HepG2 (cell line): ENCODE data around the gene IKZF3. TPM values are rescaled to one million over a fixed set of nuclear protein-coding genes. Genes with fewer than 3 reads are reported as not detected.
A peak's percentile ranks its signal among the peaks of the same experiment; 100 is the strongest.

ENCODE experiments used
- CERS6 ChIP-seq: sonication (generic); formaldehyde crosslinking; IDR thresholded peaks from 2 replicates; pipeline ENCODE4 v1.5.0; 2020; ENCODE audit warnings: missing genetic modification reagents
- ELF1 ChIP-seq: sonication (generic); formaldehyde crosslinking; IDR thresholded peaks from 2 replicates; pipeline ENCODE4 v1.4.0; 2020; ENCODE audit warnings: missing genetic modification reagents
- FOXA1 ChIP-seq, 2 experiments: fragments of 450-650 bp in 1 of 2; sonication (generic) in 1 of 2; formaldehyde crosslinking in 1 of 2; IDR thresholded peaks; 2 replicates each; pipeline versions ENCODE4 v1.4.0 to v1.6.1; 2016 to 2020; ENCODE audit warnings: missing genetic modification reagents in 1 of 2
- HNF4G ChIP-seq, 2 experiments: sonication (generic) in 1 of 2; formaldehyde crosslinking in 1 of 2; IDR thresholded peaks; 2 replicates each; pipeline versions ENCODE4 v1.4.0 to v1.6.1; 2011 to 2020; ENCODE audit warnings: borderline replicate concordance in 2 of 2, low read depth in 2 of 2, mild to moderate bottlenecking in 2 of 2, low read length in 1 of 2, missing genetic modification reagents in 1 of 2, moderate library complexity in 1 of 2
- MBNL3 ChIP-seq: fragments of 250-450 bp; sonication (Bioruptor Pico); conservative IDR thresholded peaks from 2 replicates; pipeline ENCODE4 v1.8.0; 2022; ENCODE audit warnings: mild to moderate bottlenecking, inconsistent platforms
- NFE2 ChIP-seq: sonication (generic); formaldehyde crosslinking; IDR thresholded peaks from 2 replicates; pipeline ENCODE4 v1.4.0; 2020; ENCODE audit warnings: missing genetic modification reagents
- PATZ1 ChIP-seq: sonication (generic); formaldehyde crosslinking; IDR thresholded peaks from 2 replicates; pipeline ENCODE4 v1.4.0; 2020; ENCODE audit warnings: missing genetic modification reagents
- PAWR ChIP-seq: sonication (generic); formaldehyde crosslinking; IDR thresholded peaks from 2 replicates; pipeline ENCODE4 v1.4.0; 2020; ENCODE audit warnings: missing genetic modification reagents, mild to moderate bottlenecking, borderline replicate concordance
- POLR2A ChIP-seq, 2 experiments: IDR thresholded peaks; 2 replicates each; pipeline ENCODE4 v1.6.1; 2011; ENCODE audit warnings: low read depth in 2 of 2, low read length in 2 of 2, mild to moderate bottlenecking in 1 of 2, moderate library complexity in 1 of 2; ENCODE audit not compliant: insufficient read depth in 1 of 2
- RFX5 ChIP-seq: IDR thresholded peaks from 2 replicates; pipeline ENCODE4 v1.6.1; 2011; ENCODE audit warnings: low read depth, low read length, improper control_type of control experiment
- RXRB ChIP-seq: IDR thresholded peaks from 2 replicates; pipeline ENCODE4 v1.6.1; 2016; ENCODE audit warnings: borderline replicate concordance, missing genetic modification reagents, missing compliant biosample characterization
- TBX2 ChIP-seq: sonication (generic); formaldehyde crosslinking; IDR thresholded peaks from 2 replicates; pipeline ENCODE4 v1.5.0; 2020; ENCODE audit warnings: missing genetic modification reagents, mild to moderate bottlenecking, borderline replicate concordance
- ZBTB33 ChIP-seq: sonication (generic); formaldehyde crosslinking; IDR thresholded peaks from 2 replicates; pipeline ENCODE4 v1.4.0; 2020; ENCODE audit warnings: missing genetic modification reagents
- ZNF24 ChIP-seq: fragments of 450-650 bp; IDR thresholded peaks from 2 replicates; pipeline ENCODE4 v1.6.1; 2017; ENCODE audit warnings: antibody characterized with exemption, mild to moderate bottlenecking
- ZNF513 ChIP-seq: sonication (generic); formaldehyde crosslinking; conservative IDR thresholded peaks from 2 replicates; pipeline ENCODE4 v1.5.0; 2020; ENCODE audit warnings: missing genetic modification reagents
- ZNF619 ChIP-seq: sonication (generic); formaldehyde crosslinking; IDR thresholded peaks from 2 replicates; pipeline ENCODE4 v1.4.0; 2020; ENCODE audit warnings: mild to moderate bottlenecking, missing genetic modification reagents
- ZNF660 ChIP-seq: sonication (generic); formaldehyde crosslinking; IDR thresholded peaks from 2 replicates; pipeline ENCODE4 v1.5.1; 2020; ENCODE audit warnings: mild to moderate bottlenecking, low read depth, missing genetic modification reagents, borderline replicate concordance
- polyA plus RNA-seq, 8 experiments: library from polyadenylated mRNA; depleted of rRNA in 3 of 8; stranded (reverse) in 7 of 8; unstranded in 1 of 8; fragments of >200 nt; fragmentation: Illumina TruSeq in 4 of 8; extraction: Trizol in 4 of 8; gene quantifications; 2 replicates each; pipeline versions ENCODE4 v1.2.1 to v1.2.3, GENCODE V29; 2011 to 2016; ENCODE audit warnings: low read depth in 4 of 8, missing spikeins in 1 of 8, mixed read lengths in 1 of 8; ENCODE audit not compliant: insufficient read depth in 1 of 8
- total RNA-seq, 5 experiments: library from RNA; depleted of rRNA; stranded (reverse); fragments of >200 nt; fragmentation: Illumina TruSeq; extraction: Trizol; gene quantifications; 2 replicates each; pipeline ENCODE4 v1.2.3, GENCODE V29; 2016; ENCODE audit warnings: low read depth in 1 of 5

IKZF3 gene
- total and polyA plus RNA-seq, 2 of the 13 experiments (the other 11 are each of a cell fraction or from before 2014, with no cell fraction given) = not detected

- TF ChIP-seq CERS6 (CRISPR knock-in tag) (no peak), RFX5 (no peak), PAWR (CRISPR knock-in tag) (no peak), ZNF660 (no peak), ELF1 (peak; percentile 40; the same call in 1 of the 2 replicates), PATZ1 (CRISPR knock-in tag) (peak; percentile 92), MBNL3 (CRISPR knock-in tag) (no peak), ZNF619 (CRISPR knock-in tag) (no peak), ZBTB33 (CRISPR knock-in tag) (peak; percentile 37; the same call in 1 of the 2 replicates), ZNF513 (CRISPR knock-in tag) (peak; percentile 74; the same call in 1 of the 2 replicates), TBX2 (CRISPR knock-in tag) (peak; percentile 98), NFE2 (peak; percentile 15; the same call in 1 of the 2 replicates), POLR2A (IDR thresholded peaks at IDR 0.05; ENCODE audit: insufficient read depth in 1 of 2, low read depth in 2 of 2, low read length in 2 of 2) (0 out of 4 replicates have a peak, but pooled peaks of 1 of the 2 experiments have one; percentile 0), FOXA1 (IDR thresholded peaks at IDR 0.05) (no peak), FOXA1 (CRISPR knock-in tag; IDR thresholded peaks at IDR 0.05) (peak; percentile 92), HNF4G (IDR thresholded peaks at IDR 0.05; ENCODE audit: borderline replicate concordance, low read depth, low read length) (peak; percentile 12; the same call in 1 of the 2 replicates), HNF4G (CRISPR knock-in tag; IDR thresholded peaks at IDR 0.05; ENCODE audit: borderline replicate concordance, low read depth) (peak; percentile 68; the same call in 1 of the 2 replicates), ZNF24 (peak; percentile 67), RXRB (CRISPR knock-in tag) (peak; percentile 88)
These were observed 127.6 kb downstream of the IKZF3 start (continued) for GRCh38 chr17:39736319-39737165.
